ENCODE data around the gene SMIM32. TPM values are rescaled to one million over a fixed set of nuclear protein-coding genes. Genes with fewer than 3 reads are reported as not detected.

SMIM32 gene
- total and polyA plus RNA-seq, 9 of the 15 experiments (the other 6 are each of a cell fraction or from before 2014, with no cell fraction given): not detected

DNA sequence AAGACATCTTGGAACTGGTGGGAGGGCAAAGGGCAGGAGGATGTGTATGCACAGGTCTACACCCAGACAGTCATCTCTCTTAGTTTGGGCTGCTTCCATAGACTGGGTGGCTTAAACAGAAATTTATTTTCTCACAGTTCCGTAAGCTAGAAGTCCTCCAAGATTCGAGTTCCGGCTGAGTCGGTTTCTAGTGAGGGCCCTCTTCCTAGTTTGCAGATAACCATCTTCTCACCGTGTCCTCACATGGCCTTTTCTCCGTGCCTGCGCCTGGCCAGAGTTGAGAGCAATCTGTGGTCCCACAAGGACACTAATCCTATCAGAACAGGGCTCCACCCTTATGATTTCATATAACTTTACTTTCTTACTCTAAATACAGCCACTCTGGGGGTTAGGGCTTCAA, 4.1 kb downstream of the SMIM32 start (continued):
- TF ChIP-seq, protein P1, sequence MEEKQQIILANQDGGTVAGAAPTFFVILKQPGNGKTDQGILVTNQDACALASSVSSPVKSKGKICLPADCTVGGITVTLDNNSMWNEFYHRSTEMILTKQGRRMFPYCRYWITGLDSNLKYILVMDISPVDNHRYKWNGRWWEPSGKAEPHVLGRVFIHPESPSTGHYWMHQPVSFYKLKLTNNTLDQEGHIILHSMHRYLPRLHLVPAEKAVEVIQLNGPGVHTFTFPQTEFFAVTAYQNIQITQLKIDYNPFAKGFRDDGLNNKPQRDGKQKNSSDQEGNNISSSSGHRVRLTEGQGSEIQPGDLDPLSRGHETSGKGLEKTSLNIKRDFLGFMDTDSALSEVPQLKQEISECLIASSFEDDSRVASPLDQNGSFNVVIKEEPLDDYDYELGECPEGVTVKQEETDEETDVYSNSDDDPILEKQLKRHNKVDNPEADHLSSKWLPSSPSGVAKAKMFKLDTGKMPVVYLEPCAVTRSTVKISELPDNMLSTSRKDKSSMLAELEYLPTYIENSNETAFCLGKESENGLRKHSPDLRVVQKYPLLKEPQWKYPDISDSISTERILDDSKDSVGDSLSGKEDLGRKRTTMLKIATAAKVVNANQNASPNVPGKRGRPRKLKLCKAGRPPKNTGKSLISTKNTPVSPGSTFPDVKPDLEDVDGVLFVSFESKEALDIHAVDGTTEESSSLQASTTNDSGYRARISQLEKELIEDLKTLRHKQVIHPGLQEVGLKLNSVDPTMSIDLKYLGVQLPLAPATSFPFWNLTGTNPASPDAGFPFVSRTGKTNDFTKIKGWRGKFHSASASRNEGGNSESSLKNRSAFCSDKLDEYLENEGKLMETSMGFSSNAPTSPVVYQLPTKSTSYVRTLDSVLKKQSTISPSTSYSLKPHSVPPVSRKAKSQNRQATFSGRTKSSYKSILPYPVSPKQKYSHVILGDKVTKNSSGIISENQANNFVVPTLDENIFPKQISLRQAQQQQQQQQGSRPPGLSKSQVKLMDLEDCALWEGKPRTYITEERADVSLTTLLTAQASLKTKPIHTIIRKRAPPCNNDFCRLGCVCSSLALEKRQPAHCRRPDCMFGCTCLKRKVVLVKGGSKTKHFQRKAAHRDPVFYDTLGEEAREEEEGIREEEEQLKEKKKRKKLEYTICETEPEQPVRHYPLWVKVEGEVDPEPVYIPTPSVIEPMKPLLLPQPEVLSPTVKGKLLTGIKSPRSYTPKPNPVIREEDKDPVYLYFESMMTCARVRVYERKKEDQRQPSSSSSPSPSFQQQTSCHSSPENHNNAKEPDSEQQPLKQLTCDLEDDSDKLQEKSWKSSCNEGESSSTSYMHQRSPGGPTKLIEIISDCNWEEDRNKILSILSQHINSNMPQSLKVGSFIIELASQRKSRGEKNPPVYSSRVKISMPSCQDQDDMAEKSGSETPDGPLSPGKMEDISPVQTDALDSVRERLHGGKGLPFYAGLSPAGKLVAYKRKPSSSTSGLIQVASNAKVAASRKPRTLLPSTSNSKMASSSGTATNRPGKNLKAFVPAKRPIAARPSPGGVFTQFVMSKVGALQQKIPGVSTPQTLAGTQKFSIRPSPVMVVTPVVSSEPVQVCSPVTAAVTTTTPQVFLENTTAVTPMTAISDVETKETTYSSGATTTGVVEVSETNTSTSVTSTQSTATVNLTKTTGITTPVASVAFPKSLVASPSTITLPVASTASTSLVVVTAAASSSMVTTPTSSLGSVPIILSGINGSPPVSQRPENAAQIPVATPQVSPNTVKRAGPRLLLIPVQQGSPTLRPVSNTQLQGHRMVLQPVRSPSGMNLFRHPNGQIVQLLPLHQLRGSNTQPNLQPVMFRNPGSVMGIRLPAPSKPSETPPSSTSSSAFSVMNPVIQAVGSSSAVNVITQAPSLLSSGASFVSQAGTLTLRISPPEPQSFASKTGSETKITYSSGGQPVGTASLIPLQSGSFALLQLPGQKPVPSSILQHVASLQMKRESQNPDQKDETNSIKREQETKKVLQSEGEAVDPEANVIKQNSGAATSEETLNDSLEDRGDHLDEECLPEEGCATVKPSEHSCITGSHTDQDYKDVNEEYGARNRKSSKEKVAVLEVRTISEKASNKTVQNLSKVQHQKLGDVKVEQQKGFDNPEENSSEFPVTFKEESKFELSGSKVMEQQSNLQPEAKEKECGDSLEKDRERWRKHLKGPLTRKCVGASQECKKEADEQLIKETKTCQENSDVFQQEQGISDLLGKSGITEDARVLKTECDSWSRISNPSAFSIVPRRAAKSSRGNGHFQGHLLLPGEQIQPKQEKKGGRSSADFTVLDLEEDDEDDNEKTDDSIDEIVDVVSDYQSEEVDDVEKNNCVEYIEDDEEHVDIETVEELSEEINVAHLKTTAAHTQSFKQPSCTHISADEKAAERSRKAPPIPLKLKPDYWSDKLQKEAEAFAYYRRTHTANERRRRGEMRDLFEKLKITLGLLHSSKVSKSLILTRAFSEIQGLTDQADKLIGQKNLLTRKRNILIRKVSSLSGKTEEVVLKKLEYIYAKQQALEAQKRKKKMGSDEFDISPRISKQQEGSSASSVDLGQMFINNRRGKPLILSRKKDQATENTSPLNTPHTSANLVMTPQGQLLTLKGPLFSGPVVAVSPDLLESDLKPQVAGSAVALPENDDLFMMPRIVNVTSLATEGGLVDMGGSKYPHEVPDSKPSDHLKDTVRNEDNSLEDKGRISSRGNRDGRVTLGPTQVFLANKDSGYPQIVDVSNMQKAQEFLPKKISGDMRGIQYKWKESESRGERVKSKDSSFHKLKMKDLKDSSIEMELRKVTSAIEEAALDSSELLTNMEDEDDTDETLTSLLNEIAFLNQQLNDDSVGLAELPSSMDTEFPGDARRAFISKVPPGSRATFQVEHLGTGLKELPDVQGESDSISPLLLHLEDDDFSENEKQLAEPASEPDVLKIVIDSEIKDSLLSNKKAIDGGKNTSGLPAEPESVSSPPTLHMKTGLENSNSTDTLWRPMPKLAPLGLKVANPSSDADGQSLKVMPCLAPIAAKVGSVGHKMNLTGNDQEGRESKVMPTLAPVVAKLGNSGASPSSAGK (IDR thresholded peaks at IDR 0.05): peak; percentile 53
- TF ChIP-seq, protein P2, sequence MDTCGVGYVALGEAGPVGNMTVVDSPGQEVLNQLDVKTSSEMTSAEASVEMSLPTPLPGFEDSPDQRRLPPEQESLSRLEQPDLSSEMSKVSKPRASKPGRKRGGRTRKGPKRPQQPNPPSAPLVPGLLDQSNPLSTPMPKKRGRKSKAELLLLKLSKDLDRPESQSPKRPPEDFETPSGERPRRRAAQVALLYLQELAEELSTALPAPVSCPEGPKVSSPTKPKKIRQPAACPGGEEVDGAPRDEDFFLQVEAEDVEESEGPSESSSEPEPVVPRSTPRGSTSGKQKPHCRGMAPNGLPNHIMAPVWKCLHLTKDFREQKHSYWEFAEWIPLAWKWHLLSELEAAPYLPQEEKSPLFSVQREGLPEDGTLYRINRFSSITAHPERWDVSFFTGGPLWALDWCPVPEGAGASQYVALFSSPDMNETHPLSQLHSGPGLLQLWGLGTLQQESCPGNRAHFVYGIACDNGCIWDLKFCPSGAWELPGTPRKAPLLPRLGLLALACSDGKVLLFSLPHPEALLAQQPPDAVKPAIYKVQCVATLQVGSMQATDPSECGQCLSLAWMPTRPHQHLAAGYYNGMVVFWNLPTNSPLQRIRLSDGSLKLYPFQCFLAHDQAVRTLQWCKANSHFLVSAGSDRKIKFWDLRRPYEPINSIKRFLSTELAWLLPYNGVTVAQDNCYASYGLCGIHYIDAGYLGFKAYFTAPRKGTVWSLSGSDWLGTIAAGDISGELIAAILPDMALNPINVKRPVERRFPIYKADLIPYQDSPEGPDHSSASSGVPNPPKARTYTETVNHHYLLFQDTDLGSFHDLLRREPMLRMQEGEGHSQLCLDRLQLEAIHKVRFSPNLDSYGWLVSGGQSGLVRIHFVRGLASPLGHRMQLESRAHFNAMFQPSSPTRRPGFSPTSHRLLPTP (IDR thresholded peaks at IDR 0.05; ENCODE audit: borderline replicate concordance, extremely low read depth, insufficient read length): no peak
- TF ChIP-seq LEF1 (IDR thresholded peaks at IDR 0.05): 0 out of 2 replicates have a peak, but pooled peaks have one; percentile 45
- TF ChIP-seq ARID2 (IDR thresholded peaks at IDR 0.05): no peak
- peak; percentile 40 for TF ChIP-seq CXXC5 (CRISPR knock-in tag; IDR thresholded peaks at IDR 0.05)
- TF ChIP-seq, protein P3, sequence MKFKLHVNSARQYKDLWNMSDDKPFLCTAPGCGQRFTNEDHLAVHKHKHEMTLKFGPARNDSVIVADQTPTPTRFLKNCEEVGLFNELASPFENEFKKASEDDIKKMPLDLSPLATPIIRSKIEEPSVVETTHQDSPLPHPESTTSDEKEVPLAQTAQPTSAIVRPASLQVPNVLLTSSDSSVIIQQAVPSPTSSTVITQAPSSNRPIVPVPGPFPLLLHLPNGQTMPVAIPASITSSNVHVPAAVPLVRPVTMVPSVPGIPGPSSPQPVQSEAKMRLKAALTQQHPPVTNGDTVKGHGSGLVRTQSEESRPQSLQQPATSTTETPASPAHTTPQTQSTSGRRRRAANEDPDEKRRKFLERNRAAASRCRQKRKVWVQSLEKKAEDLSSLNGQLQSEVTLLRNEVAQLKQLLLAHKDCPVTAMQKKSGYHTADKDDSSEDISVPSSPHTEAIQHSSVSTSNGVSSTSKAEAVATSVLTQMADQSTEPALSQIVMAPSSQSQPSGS (CRISPR knock-in tag; IDR thresholded peaks at IDR 0.05): no peak
- TF ChIP-seq POLR3G (IDR thresholded peaks at IDR 0.05; ENCODE audit: extremely low read depth, insufficient read length, insufficient replicate concordance): no peak
- TF ChIP-seq KLF1 (tag; IDR thresholded peaks at IDR 0.05): peak; percentile 64; the same call in 1 of the 2 replicates
- peak; percentile 45; the same call in 1 of the 2 replicates for TF ChIP-seq JUND (IDR thresholded peaks at IDR 0.05; ENCODE audit: borderline replicate concordance, low read depth, low read length)
- peak; percentile 54; the same call in 2 of the 3 replicates for TF ChIP-seq JUND (tag; IDR thresholded peaks at IDR 0.05; ENCODE audit: borderline replicate concordance, low read depth, low read length)
- 0 out of 2 replicates have a peak, but pooled peaks have one; percentile 53 for TF ChIP-seq DPF2 (IDR thresholded peaks at IDR 0.05)
- TF ChIP-seq KDM5B (IDR thresholded peaks at IDR 0.05; ENCODE audit: insufficient replicate concordance, low read depth, low read length): no peak
- no peak for TF ChIP-seq HCFC1 (IDR thresholded peaks at IDR 0.05; ENCODE audit: low read depth, low read length)

Measured in K562 (cell line).